NCI-H2107 treated with DMSO at 0.1 percent for 48 hours (cell line): ENCODE data around the gene EXOC6B.

Experiments used
- DNase-seq: peaks from one replicate; lab custom pipeline; 2025; ENCODE audit not compliant: unreplicated experiment; lab: John Stamatoyannopoulos, UW

The EXOC6B gene

DNA sequence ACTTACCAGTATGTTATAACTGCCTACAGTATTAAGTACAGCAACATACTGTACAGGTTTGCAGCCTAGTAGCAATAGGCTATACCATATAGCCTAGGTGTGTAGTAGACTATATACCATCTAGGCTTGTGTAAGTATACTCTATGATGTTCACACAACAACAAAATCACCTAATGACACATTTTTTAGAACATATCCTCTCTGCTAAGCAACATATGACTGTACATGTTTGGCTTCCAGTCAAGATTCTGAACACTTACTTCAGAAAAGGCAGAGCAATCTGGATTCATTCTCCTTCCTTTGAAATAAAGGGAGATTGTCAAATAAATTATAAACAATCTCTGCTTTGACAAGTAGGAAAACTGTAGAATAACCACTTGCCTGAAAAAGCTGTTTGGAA is 81.8 kb downstream of the EXOC6B start:
- no peak for DNase-seq

- DNase-seq: no peak
Measured at GRCh38 chr2:72743481-72743880, 82.4 kb downstream of the EXOC6B start.

DNA sequence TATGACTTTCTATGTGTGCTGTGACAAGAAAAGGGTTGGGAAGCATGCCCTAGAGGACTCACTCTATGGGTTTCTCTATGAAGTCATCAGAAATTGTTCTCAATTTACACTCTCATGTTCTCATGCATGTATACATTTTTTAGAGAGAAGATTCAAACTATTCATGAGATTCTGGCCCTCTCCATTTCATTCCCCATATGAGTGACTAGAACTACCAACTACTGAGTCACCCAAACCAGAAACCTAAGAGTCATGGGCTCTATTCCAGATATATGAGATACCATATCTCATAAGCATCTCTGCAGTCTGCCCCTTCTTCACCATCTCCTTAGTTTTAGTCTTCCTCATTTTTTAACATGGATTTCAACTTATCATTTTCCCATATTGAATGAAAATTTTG is 87.7 kb downstream of the EXOC6B start:
- DNase-seq: no peak

DNA sequence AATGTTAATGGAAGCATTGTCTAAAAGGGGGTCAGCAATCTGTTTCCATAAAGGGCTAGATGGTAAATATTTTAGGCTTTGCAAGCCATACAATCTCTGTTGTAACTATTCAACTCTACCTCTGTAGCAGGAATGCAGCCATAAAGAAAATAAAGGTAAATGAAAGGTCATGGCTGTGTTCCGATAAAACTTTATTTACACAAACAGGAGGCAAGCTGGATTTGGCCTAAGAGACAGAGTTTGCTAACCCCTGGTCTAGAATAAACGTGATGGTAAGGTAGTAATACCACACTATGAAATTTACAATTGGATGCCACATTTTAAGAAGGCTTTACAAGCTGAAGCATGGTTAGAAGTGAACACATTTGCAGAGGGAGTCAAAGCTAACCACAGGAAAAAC is 91.4 kb downstream of the EXOC6B start:
- no peak for DNase-seq

DNA sequence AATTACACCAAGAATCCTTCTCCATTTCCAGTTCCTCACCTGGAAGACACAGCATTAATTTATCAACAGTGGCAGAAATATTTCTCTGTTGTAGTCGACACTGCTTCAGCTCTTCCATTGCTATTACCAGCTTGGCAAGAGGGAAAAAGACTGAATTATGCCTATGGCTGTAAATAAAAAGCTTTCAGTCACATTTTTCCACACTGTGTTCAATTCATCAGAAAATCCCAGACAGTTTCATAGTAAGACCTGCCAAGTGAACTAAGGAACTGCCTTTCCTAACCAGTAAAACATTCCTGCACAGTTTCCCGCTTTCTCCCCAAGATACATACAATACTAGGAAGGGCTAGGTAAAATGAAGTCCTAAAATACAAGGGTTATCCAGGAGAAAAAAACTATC is 94.7 kb downstream of the EXOC6B start:
- DNase-seq: no peak

DNA sequence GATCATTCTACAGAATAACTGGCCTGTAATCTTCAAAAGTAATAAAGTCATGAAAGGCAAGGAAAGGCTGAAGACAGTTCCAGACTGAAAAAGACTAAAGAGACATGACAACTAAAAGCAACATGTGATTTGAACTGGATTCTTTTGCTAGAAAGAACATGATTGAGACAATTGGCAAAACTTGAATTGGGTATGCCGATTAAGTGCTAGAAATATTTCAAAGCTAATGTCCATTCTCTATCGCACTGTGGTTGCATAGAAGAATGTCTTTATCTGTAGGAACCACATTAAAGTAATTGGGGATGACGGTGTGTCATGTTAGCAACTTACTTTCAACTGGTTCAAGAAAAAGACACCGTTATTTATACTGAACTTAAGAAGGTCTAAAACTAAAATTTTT is 98.5 kb downstream of the EXOC6B start:
- DNase-seq: no peak

- DNase-seq: no peak
Measured at GRCh38 chr2:72723769-72724370, 102.0 kb downstream of the EXOC6B start.

- DNase-seq: no peak
Measured at GRCh38 chr2:72722492-72723070, 103.3 kb downstream of the EXOC6B start.

DNA sequence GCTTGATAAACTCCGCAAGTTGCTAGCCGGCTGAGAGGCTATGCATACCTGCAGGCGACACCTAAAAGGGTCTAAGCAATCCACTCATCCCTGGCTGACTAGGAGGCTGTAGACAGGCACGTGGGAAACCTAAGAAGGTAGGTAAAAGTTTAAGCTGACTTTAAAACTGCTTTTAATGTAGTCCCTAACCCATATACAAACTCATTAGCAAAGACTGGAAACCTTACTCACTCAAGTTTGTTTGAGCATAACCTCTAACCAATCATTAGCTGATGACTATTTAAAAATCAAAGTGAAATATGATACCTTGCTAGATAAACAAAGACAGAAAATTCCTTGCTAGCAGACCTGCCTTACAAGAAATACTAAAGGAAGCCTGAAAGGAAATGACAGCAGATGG is 106.4 kb downstream of the EXOC6B start:
- no peak for DNase-seq

DNA sequence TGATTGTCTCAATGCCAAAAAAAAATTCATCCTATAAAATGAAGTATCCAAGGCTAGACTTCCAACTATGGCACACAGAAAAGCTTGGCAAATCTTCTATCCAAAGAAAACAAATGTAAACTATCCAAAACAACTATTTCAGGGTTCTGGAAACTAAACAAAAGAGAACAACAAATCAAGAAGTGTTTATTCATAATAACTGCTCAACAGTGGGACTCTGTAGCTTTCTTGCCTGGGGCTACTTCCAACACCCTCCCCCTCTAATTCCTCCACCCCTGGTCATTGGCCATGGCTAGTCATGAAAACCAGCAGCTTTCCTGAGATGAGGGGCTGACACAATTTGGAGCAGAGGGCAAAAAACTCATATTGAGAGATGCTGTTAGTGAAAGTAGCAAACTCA is 107.0 kb downstream of the EXOC6B start:
- no peak for DNase-seq

DNA sequence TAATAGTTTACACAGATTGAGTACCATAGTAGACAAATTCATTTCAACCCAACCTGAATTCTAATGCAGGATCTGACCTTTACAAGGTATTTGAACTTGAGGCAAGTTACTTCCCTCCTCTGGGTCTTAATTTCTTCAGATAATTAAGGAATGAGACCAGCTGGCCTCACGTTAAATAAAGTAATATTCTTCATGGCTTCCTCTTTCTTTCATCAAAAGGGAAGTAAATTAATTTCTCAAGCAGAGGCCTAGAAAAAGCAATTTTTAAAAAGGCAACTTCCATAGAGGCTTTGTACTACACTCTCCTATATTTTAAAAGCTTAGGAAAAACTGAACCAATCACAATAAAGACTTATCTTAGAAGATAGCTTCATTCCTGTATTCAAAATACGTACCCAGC is 109.2 kb downstream of the EXOC6B start:
- no peak for DNase-seq

- DNase-seq: no peak
Measured at GRCh38 chr2:72713857-72714256, 112.0 kb downstream of the EXOC6B start.

- no peak for DNase-seq
Measured at GRCh38 chr2:72712977-72713376, 112.9 kb downstream of the EXOC6B start.

GRCh38 chr2:72712304-72712703 is 113.5 kb downstream of the EXOC6B start:
- DNase-seq: no peak

DNA sequence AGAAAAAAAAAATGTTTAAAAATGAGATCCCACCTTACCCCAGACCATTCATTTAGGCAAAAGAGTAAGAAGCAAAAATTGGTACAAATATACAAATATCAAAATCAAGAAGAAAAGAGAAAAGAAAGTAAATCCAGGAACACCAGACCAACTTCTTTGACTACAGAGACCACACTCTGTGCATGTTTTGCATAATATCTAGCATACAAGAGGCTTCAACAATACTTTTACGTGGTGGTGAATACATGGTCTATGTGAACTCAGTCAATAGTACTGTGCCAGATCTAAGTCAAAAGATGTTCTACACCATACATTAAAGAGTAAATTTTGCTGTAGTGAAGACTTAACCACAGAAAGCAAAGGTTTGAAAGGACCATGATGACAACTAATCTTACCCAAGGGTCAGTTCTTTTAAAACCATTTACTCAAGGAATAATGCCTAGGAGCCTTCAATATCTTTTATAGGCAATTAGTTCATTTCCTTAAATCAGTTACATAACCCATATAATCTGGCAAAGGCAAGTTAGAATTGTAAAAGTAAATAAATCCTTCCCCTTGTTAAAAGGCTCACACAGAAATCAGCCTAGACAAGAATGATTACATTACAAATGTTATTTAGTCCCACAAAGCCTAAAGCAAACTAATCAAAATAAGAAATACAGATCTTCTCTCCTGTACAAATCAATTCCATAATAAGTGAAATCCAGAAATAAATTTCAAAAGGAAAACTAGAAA is 115.2 kb downstream of the EXOC6B start:
- no peak for DNase-seq

GRCh38 chr2:72708236-72708635 is 117.6 kb downstream of the EXOC6B start:
- DNase-seq: no peak

DNA sequence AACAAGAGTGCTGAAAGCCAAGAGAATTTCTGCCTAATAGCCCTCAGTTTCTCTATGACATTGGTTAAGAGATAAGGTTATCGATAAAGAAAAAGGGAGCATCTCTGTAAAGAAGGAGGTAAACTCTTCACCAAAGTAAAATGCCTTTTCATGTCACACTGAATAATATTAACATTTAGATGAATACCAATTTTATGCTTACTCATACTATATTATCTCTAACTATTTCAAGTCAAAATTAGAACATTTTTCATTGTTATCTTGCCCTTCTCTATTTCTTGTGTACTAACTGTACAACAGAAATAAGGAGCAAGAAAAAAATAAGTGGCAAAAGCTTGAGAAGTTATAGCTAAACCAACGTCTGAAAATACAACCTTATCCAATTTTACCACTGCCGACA is 127.5 kb downstream of the EXOC6B start:
- no peak for DNase-seq

DNA sequence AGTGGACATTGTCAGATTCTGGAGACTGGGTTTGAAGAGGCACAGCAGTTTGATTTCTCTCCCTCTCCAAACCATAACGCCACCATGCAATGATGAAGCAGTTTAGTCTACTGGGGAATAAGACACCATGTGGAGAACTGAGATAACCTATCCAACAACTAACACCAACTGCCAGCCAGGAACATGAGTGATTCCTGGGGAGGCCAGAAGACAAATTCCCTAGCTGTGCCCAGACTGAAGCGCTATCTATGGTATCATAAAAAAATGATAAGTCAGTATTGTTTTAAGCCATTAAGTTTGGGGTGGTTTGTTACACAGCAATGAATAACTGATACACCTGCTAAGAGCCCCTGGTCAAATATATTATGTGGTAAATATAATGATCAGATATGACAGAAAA is 129.3 kb downstream of the EXOC6B start:
- no peak for DNase-seq

- DNase-seq: no peak
Measured at GRCh38 chr2:72695676-72696075, 130.2 kb downstream of the EXOC6B start.

DNA sequence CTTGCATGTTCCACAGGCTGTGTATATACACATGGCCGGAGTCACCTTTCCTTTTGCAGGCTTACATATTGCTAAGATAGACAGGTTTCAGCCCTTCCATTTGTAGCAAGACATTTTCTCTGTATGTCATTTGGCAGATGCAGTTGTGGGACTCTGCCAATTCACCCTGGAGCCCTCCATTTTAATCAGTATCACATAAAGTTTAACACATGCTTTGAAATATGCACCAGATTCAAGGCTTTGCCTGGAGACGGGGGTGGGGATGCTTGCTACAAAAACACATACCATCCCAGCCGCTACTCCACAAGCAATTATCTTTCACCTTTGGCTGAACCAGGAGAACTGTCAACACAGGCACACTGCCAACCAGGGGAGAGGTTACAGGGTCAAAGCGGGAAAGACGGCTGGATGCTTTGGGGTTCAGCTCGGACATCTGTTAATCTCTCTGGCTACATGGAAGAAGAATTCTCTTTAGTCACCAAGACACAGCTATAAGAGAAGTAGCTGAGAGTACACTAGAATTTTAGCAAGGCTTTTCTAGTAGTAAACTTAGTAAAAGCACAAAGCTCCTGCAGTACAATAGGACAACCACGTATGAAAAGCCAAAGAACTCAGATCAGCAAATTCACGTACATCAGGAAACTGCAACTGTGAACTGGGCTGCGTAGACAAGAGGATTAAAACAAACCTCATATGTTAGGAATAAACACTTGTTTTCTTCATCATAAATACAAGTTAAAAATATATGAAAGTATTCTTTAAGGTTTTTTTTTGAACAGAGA is 130.9 kb downstream of the EXOC6B start:
- no peak for DNase-seq

- DNase-seq: no peak
Measured at GRCh38 chr2:72689579-72690195, 136.1 kb downstream of the EXOC6B start.
